GM12891 (cell line): ENCODE results near the gene ATE1.
"Not testable (repeated sequence)": the region's sequence is repeated elsewhere in the genome, so short reads cannot be mapped to it uniquely, and the experiment has no call there.

Source experiments
- DNase-seq: peaks from one replicate; pipeline ENCODE4 v3.0.0; 2011; ENCODE audit warnings: low spot score; ENCODE audit not compliant: insufficient read length
- FAIRE-seq: peaks from 2 replicates; lab custom pipeline; 2011; peaks lifted over from hg19 to GRCh38; lab: Jason Lieb, UNC
- PAX5 ChIP-seq: IDR thresholded peaks from 2 replicates; pipeline ENCODE4 v1.6.1; 2011; ENCODE audit warnings: low read length, moderate library complexity, mild to moderate bottlenecking; ENCODE audit not compliant: insufficient read depth, severe bottlenecking
- POLR2A ChIP-seq: IDR thresholded peaks from 2 replicates; pipeline ENCODE4 v1.6.1; 2011; ENCODE audit warnings: low read depth, low read length, control low read depth
- POLR2AphosphoS5 ChIP-seq: IDR thresholded peaks from 2 replicates; pipeline ENCODE4 v1.6.1; 2011; ENCODE audit warnings: low read depth, low read length, control low read depth
- POU2F2 ChIP-seq: IDR thresholded peaks from 2 replicates; pipeline ENCODE4 v1.6.1; 2011; ENCODE audit warnings: low read depth, mild to moderate bottlenecking, control low read depth, low read length, moderate library complexity
- SPI1 ChIP-seq: IDR thresholded peaks from 2 replicates; pipeline ENCODE4 v1.6.1; 2011; ENCODE audit warnings: low read depth, low read length, control low read depth
- TAF1 ChIP-seq: IDR thresholded peaks from 2 replicates; pipeline ENCODE4 v1.6.1; 2011; ENCODE audit warnings: low read depth, low read length, control low read depth

Gene ATE1

DNA sequence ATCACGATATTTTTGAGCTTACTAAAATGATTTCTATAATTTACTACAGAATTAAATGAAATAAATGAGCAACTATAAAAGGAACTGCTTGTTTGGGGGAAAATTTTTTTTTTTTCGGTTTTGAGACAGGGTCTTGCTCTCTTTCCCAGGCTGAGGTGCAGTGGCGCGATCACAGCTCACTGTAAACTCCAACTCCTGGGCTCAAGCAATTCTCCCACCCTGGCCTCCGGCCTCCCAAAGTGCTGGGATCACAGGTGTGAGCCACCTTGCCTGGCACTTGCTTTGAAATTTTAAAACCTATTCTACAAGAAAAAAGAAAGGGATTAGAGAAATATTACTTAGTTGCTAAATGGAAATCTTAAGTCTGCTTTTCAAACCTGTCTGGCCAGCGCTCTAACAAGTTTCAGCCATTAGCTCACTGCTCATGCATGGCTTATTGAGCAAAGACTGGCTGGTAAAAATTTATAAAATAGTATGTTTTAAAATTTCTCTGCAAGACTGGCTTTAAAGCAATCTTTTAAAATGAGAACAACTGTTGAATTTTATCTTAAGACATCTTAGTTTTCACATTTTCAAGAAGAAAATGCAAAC is 144.0 kb downstream of the ATE1 start:
- no peak for FAIRE-seq
- TF ChIP-seq TAF1: no peak
- TF ChIP-seq POLR2A: no peak
- no peak for TF ChIP-seq PAX5
- TF ChIP-seq SPI1: no peak
- TF ChIP-seq POU2F2: no peak
- TF ChIP-seq POLR2AphosphoS5: no peak

DNA sequence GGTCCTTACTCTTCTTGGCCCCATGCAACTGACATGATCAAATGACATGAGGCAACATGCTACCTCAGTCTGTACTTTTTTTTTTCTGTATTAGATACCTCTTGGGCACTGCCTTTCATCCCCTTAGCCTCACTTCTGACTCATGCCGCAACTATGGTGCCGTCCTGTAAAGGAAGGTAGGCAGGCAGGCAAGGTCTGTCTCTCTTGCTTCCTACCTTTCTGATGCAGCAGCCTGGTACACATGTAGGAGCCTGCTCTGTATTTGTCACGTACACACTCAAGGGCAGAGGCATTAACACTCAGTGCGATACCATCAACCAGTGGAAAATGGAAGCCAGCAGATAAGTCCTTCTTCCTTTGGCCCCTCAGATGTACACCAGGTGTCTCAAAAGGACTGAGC is 146.7 kb downstream of the ATE1 start:
- TF ChIP-seq SPI1 (no peak), POLR2AphosphoS5 (no peak), PAX5 (no peak)
- no peak for DNase-seq
- no peak for FAIRE-seq

More for the DNA sequence above, 144.0 kb downstream of the ATE1 start:
- no peak for DNase-seq

DNA sequence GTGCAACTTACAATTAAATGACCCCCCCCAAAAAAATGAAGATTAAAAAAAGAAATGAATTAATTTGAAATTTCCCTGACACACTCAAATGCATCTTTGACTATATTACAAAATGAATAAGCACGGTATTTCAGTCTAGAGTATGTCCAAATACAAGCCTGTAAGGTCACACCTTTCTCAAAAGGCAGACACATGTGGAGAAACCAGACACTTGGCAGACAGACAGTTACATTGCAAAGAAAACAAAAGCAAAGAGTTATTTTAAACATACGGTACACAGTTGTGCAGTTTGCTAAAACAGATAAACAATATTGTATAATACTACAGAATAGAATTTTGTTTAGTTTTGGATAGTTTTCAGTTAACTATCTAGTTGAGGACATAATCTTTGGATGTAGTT is 153.0 kb downstream of the ATE1 start:
- no peak for FAIRE-seq
- no peak for DNase-seq

DNA sequence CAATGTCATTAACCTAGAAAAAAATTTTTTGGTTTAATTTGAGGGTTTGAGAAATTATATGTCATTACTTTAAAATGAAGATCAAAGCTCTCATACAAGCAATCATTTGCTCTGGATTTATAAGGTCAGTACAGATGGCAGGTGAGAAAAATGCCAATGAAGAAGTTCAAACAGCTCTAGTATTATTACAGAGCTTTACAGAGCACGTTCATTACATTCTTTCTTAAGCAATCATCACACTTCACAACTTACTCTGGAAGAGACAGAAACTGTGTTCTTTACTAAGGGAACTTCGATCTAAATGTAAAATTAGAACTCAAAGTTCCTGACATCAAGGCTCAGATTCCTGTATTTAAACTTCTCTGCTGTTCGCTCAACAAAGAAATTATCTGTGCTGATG is 153.4 kb downstream of the ATE1 start:
- TF ChIP-seq PAX5: no peak
- TF ChIP-seq POU2F2: no peak
- no peak for TF ChIP-seq POLR2AphosphoS5
- TF ChIP-seq POLR2A: no peak
- no peak for TF ChIP-seq TAF1
- no peak for TF ChIP-seq SPI1
- FAIRE-seq (no peak), DNase-seq (no peak)

More for the DNA sequence above, 153.0 kb downstream of the ATE1 start:
- TF ChIP-seq POU2F2: no peak
- TF ChIP-seq SPI1: no peak
- no peak for TF ChIP-seq POLR2A
- TF ChIP-seq TAF1: no peak
- no peak for TF ChIP-seq POLR2AphosphoS5
- no peak for TF ChIP-seq PAX5

DNA sequence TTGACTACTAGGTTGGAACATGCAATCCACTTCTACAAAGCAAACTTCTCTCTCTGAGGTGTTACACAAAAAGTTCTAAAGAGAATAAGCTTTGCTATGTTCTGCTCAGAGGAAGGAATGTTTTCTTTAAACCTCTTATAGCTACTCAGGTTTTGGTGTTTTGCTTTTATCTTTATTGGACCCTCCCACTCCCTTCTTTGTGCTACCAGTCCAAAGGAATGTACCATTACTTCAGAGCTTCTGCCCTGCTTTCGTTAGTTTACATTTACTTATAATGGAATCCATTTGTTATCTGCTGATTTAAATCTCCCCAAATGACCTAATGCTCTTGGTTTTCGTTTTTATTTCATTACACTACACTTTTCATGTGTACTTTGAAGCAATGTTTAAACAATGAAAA is 154.9 kb downstream of the ATE1 start:
- TF ChIP-seq POLR2AphosphoS5: no peak
- no peak for TF ChIP-seq TAF1
- DNase-seq: no peak
- FAIRE-seq: no peak

DNA sequence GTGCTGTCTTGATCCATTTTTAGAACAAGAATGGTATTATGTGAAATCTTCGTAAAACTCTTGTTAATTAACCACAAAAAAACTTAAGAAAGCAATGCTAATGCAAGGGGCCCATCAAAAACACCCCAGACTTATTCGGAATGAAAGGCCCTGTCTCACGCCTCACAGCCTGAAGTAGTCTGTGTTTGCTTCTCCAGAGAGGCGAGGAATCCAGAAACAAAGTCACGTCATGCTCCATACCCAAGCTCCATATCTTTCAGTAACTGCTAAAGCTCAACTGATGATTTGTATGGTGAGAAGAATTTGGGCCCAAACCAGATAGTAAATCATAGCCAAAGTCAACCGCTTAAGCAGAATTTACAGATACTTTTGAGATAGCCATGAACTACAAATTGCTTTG is 155.4 kb downstream of the ATE1 start:
- TF ChIP-seq POU2F2: no peak
- TF ChIP-seq POLR2AphosphoS5: no peak
- TF ChIP-seq PAX5: no peak
- TF ChIP-seq TAF1: no peak
- no peak for TF ChIP-seq POLR2A
- no peak for TF ChIP-seq SPI1
- DNase-seq (no peak), FAIRE-seq (no peak)

DNA sequence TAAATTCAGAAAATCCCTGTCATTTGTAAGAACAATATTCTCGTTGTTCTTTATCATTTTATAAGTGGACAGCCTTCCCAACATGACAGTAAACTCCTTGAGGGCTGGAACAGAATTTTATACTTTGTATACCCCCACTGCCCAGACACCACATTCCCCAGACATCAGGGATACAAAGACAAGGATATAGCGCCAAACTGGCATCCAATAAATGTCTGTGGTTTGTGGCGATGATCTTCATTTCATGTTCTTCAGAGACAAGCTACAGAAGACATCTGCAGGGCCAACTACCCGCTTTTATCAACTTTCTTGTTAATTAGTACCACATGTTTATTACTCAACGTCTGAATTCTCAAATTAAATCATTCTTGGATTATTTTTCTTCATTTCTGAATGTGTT is 155.9 kb downstream of the ATE1 start:
- DNase-seq: no peak
- no peak for FAIRE-seq

DNA sequence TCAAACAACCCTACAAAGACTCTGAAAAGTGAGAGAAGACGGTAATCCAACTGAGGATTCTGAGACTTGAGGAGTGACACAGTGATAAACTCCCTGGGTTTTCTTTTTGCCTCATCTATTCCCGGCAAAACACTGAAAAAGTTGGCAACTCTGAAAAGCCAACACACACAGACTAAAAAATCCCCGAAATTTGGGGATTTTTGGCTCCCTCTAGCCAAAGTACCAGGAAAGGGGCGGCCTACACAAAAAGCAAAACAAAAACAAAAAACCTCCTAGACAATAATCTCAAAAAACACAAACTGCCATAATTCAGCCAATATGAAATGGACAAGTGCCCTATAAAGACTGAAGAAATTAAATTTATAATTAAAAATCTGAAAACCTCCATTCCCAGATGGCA is 161.4 kb downstream of the ATE1 start:
- no peak for FAIRE-seq
- DNase-seq: no peak

More for the DNA sequence above, 155.9 kb downstream of the ATE1 start:
- TF ChIP-seq POLR2A (no peak), POU2F2 (no peak), TAF1 (no peak), POLR2AphosphoS5 (no peak), SPI1 (no peak), PAX5 (no peak)

DNA sequence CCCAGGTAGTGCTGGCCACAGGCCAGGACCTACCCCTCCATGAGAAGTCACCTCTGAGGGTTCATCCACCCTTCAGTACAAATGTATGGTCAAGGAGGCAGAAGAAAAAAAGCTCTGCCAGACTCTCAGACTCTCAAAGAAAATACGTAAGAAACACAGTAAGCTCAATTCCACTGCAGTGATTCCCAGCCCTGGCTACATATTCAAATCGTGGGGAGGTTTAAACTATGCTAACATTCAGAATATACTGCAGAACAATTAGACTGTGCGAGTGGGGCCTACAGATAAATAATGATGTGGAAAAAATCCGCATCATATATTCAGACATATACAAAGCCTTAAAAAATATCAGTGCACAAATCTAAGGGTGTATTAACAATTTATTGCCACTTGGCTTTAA is 162.6 kb downstream of the ATE1 start:
- no peak for TF ChIP-seq SPI1
- TF ChIP-seq TAF1: no peak
- TF ChIP-seq POLR2A: no peak
- no peak for TF ChIP-seq PAX5
- TF ChIP-seq POU2F2: no peak
- no peak for TF ChIP-seq POLR2AphosphoS5
- FAIRE-seq: no peak
- DNase-seq: no peak

More for the DNA sequence above, 161.4 kb downstream of the ATE1 start:
- TF ChIP-seq TAF1 (no peak), POU2F2 (no peak), POLR2AphosphoS5 (no peak), POLR2A (no peak), SPI1 (no peak), PAX5 (no peak)

DNA sequence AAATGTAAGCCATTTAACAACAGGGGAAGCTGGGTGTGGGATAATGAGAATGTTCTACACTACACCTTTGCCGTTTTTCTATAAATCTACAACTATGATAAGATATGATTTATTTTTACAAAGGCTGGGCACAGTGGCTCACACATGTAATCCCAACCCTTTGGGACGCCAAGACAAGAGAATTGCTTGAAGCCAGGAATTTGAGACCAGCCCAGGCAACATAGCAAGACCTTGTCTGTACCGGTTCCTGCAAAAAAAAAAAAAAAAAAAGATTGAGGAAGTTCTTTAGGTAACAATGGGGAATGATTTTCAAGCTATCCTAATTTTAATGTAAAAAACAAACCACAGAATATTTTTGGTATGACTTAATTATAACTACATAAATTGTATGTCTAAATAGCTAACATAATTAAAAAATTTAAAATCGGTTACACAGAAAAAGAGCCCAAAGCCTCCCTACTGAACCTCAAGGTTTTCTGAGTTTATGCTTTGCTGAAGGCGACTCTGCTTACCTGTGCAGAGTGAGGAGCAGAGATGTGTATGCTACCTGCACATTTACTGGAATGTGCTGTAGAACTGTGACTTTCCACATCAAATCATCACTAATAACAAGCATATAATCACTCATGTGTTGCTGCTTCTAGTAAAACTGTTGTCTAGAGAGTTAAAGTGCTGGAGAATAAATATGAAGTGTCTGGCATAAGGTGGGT is 163.4 kb downstream of the ATE1 start:
- FAIRE-seq (no peak), DNase-seq (no peak)
- TF ChIP-seq POLR2AphosphoS5 (no peak), TAF1 (no peak), SPI1 (no peak), POU2F2 (no peak), PAX5 (no peak), POLR2A (no peak)

DNA sequence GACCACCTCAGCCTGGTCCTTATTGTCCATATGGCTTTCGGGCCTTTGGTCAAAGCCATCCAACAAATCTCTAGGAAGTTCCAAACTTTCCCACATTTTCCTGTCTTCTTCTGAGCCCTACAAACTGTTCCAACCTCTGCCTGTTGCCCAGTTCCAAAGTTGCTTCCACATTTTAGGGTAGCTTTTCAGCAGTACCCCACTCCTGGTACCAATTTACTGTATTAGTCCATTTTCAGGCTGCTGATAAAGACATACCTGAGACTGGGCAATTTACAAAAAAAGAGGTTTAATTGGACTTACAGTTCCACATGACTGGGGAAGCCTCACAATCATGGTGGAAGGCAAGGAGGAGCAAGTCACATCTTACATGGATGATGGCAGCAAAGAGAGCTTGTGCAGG is 170.6 kb downstream of the ATE1 start:
- not testable (repeated sequence) for FAIRE-seq, DNase-seq

DNA sequence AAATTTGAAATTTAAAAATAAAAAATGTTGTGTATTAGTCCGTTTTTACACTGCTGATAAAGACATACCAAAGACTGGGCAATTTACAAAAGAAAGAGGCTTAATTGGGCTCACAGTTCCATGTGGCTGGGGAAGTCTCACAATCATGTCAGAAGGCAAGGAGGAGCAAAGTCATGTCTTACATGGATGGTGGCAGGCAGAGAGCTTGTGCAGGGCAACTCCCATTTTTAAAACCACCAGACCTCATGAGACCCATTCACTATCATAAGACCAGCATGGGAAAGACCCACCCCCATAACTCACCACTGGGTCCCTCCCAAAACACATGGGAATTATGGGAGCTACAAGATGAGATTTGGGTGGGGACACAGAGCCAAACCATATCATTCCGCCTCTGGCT is 172.3 kb downstream of the ATE1 start:
- DNase-seq, FAIRE-seq: not testable (repeated sequence)
